HepG2 (cell line): ENCODE results near the gene SIGLEC8. TPM values are rescaled to one million over a fixed set of nuclear protein-coding genes. Genes with fewer than 3 reads are reported as not detected.

Experiments used
- ATAC-seq: fragments of 200-7000 bp; cut with Tn5 transposase; 3 replicates; pipeline ENCODE4 v1.9.1; 2020; ENCODE audit warnings: mild to moderate bottlenecking, moderate library complexity
- BruUV-seq: library from RNA; stranded (reverse); fragments of 400-500 nt; replicated peaks from 2 replicates; lab custom pipeline; 2021; lab: Mats Ljungman, UMichigan
- CTCF ChIA-PET: fragments of 300-600 bp; formaldehyde crosslinking; extraction: SDS; loops from one replicate; lab custom pipeline; 2021; ENCODE audit warnings: low total read pairs, inconsistent platforms, low intra/inter-chr PET ratio; lab: Yijun Ruan, JAX
- POLR2A ChIA-PET: fragments of 350-600 bp; sonication (Branson Sonifier 250); formaldehyde crosslinking; loops from one replicate; lab custom pipeline; 2020; ENCODE audit warnings: antibody characterized with exemption, inconsistent platforms; lab: Yijun Ruan, JAX
- DNase-seq: peaks from one replicate; pipeline ENCODE4 v3.0.0-alpha.2; 2015; ENCODE audit warnings: low spot score
- FAIRE-seq: peaks from 3 replicates; lab custom pipeline; 2011; peaks lifted over from hg19 to GRCh38; lab: Jason Lieb, UNC
- H2AFZ ChIP-seq: one replicate; pipeline ENCODE4 v1.6.1; 2011; ENCODE audit warnings: low read length, inconsistent platforms
- H3K27ac ChIP-seq: fragments of 300-600 bp; 3 replicates; pipeline ENCODE4 v1.8.0; 2011; ENCODE audit warnings: mixed run types, mild to moderate bottlenecking, mixed read lengths, low read length, inconsistent platforms; ENCODE audit not compliant: insufficient read depth; ENCODE audit errors: extremely low read length
- H3K27me3 ChIP-seq, 2 experiments: fragments of 200-600 bp in 1 of 2; 2 replicates in 1 of 2; 3 replicates in 1 of 2; pipeline versions ENCODE4 v1.6.0 to v1.8.0; 2011; ENCODE audit warnings: low read length in 2 of 2, mild to moderate bottlenecking in 2 of 2, moderate library complexity in 2 of 2, inconsistent platforms in 1 of 2; ENCODE audit not compliant: insufficient read depth in 2 of 2, control insufficient read depth in 1 of 2
- H3K36me3 ChIP-seq, 2 experiments: fragments of 200-600 bp in 1 of 2; replicated peaks in 1 of 2; 2 replicates in 1 of 2; 3 replicates in 1 of 2; pipeline versions ENCODE4 v1.5.1 to v1.8.0; 2011; ENCODE audit warnings: low read length in 2 of 2, inconsistent platforms in 1 of 2; ENCODE audit not compliant: insufficient read depth in 2 of 2, control insufficient read depth in 1 of 2
- H3K4me1 ChIP-seq: 2 replicates; pipeline ENCODE4 v1.5.1; 2012; ENCODE audit warnings: low read length, inconsistent platforms; ENCODE audit not compliant: insufficient read depth
- H3K4me2 ChIP-seq: 2 replicates; pipeline ENCODE4 v1.6.0; 2011; ENCODE audit warnings: low read depth, low read length, inconsistent platforms
- H3K4me3 ChIP-seq, 3 experiments: fragments of 200-600 bp in 1 of 3; sonication (generic), shearing (Covaris generic) in 1 of 3; replicated peaks in 1 of 3; 2 replicates each; pipeline ENCODE4 v1.5.1; 2011 to 2016; ENCODE audit warnings: low read length in 3 of 3, inconsistent platforms in 2 of 3, low read depth in 2 of 3, mild to moderate bottlenecking in 2 of 3, control low read depth in 1 of 3, mixed read lengths in 1 of 3; ENCODE audit not compliant: insufficient read depth in 1 of 3
- H3K79me2 ChIP-seq: one replicate; pipeline ENCODE4 v1.6.1; 2011; ENCODE audit warnings: low read length, inconsistent platforms; ENCODE audit not compliant: insufficient read depth
- H3K9ac ChIP-seq: 2 replicates; pipeline ENCODE4 v1.6.0; 2011; ENCODE audit warnings: mild to moderate bottlenecking, low read depth, low read length, inconsistent platforms; ENCODE audit not compliant: insufficient read depth
- H3K9me3 ChIP-seq: 2 replicates; pipeline ENCODE4 v1.5.1; 2012; ENCODE audit warnings: mild to moderate bottlenecking, low read length
- H4K20me1 ChIP-seq: 2 replicates; pipeline ENCODE4 v1.6.0; 2011; ENCODE audit warnings: inconsistent platforms, mild to moderate bottlenecking, low read length, moderate library complexity; ENCODE audit not compliant: insufficient read depth
- FOXO1 ChIP-seq: sonication (generic); formaldehyde crosslinking; IDR thresholded peaks from 2 replicates; pipeline ENCODE4 v1.4.0; 2020; ENCODE audit warnings: missing genetic modification reagents
- HNRNPL ChIP-seq: fragments of 200-400 bp; formaldehyde crosslinking; IDR thresholded peaks from 2 replicates; pipeline ENCODE4 v1.6.1; 2017; ENCODE audit warnings: mild to moderate bottlenecking, low read depth, low read length
- TBL1XR1 ChIP-seq: fragments of 150-350 bp; IDR thresholded peaks from 2 replicates; pipeline ENCODE4 v1.6.1; 2014; ENCODE audit warnings: borderline replicate concordance, low read length; ENCODE audit not compliant: partially characterized antibody
- TBP ChIP-seq: sonication (generic); formaldehyde crosslinking; IDR thresholded peaks from 2 replicates; pipeline ENCODE4 v1.5.0; 2020; ENCODE audit warnings: missing genetic modification reagents
- TOPORS ChIP-seq: sonication (generic); formaldehyde crosslinking; IDR thresholded peaks from 2 replicates; pipeline ENCODE4 v1.8.0; 2023; ENCODE audit warnings: mild to moderate bottlenecking, missing genetic modification reagents
- ZNF234 ChIP-seq: sonication (generic); formaldehyde crosslinking; conservative IDR thresholded peaks from 2 replicates; pipeline ENCODE4 v1.5.1; 2020; ENCODE audit warnings: mild to moderate bottlenecking, missing genetic modification reagents
- ZNF451 ChIP-seq: sonication (generic); formaldehyde crosslinking; IDR thresholded peaks from 2 replicates; pipeline ENCODE4 v1.5.0; 2020; ENCODE audit warnings: mild to moderate bottlenecking, missing genetic modification reagents
- ZNF607 ChIP-seq: sonication (generic); formaldehyde crosslinking; IDR thresholded peaks from 2 replicates; pipeline ENCODE4 v1.5.1; 2020; ENCODE audit warnings: missing genetic modification reagents, mild to moderate bottlenecking, borderline replicate concordance
- ZSCAN20 ChIP-seq: sonication (generic); formaldehyde crosslinking; IDR thresholded peaks from 2 replicates; pipeline ENCODE4 v1.4.0; 2020; ENCODE audit warnings: missing genetic modification reagents, mild to moderate bottlenecking, borderline replicate concordance
- WGBS: methylation state at CpG from one replicate; pipeline ENCODE4 v1.1.6; 2017; ENCODE audit warnings: low lambda C conversion rate; 5-methylcytosine and 5-hydroxymethylcytosine counted together
- in situ Hi-C: cut with HindIII; loops from 2 replicates; pipeline ENCODE4 v1.10.0; 2017; ENCODE audit warnings: low pct_unique_long_range_greater_than_20kb; ENCODE audit not compliant: extremely low pct_ligation_motif_present
- intact Hi-C: fragments of 100-400 bp; cut with micrococcal nuclease; formaldehyde crosslinking; loops from one replicate; pipeline ENCODE4 v1.10.0; 2022; ENCODE audit not compliant: unreplicated experiment
- polyA plus RNA-seq, 8 experiments: library from polyadenylated mRNA; depleted of rRNA in 3 of 8; stranded (reverse) in 7 of 8; unstranded in 1 of 8; fragments of >200 nt; fragmentation: Illumina TruSeq in 4 of 8; extraction: Trizol in 4 of 8; gene quantifications; 2 replicates each; pipeline versions ENCODE4 v1.2.1 to v1.2.3, GENCODE V29; 2011 to 2016; ENCODE audit warnings: low read depth in 4 of 8, missing spikeins in 1 of 8, mixed read lengths in 1 of 8; ENCODE audit not compliant: insufficient read depth in 1 of 8
- total RNA-seq, 5 experiments: library from RNA; depleted of rRNA; stranded (reverse); fragments of >200 nt; fragmentation: Illumina TruSeq; extraction: Trizol; gene quantifications; 2 replicates each; pipeline ENCODE4 v1.2.3, GENCODE V29; 2016; ENCODE audit warnings: low read depth in 1 of 5
- TF ChIP-seq, protein P1 (sequence below): sonication (generic); formaldehyde crosslinking; conservative IDR thresholded peaks from 2 replicates; pipeline ENCODE4 v1.4.0; 2020; ENCODE audit warnings: missing genetic modification reagents

SIGLEC8 gene
- total and polyA plus RNA-seq, 2 of the 13 experiments (the other 11 are each of a cell fraction or from before 2014, with no cell fraction given) = not detected

- no peak for TF ChIP-seq HNRNPL
- TF ChIP-seq TBP = no peak
- TF ChIP-seq, protein P1, sequence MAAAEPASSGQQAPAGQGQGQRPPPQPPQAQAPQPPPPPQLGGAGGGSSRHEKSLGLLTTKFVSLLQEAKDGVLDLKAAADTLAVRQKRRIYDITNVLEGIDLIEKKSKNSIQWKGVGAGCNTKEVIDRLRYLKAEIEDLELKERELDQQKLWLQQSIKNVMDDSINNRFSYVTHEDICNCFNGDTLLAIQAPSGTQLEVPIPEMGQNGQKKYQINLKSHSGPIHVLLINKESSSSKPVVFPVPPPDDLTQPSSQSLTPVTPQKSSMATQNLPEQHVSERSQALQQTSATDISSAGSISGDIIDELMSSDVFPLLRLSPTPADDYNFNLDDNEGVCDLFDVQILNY (CRISPR knock-in tag) = no peak
Measured at GRCh38 chr19:51489113-51489512, 30.9 kb upstream of the SIGLEC8 start (continued).

GRCh38 chr19:51488491-51488890 is 30.2 kb upstream of the SIGLEC8 start:
- no peaks in the 10 kb centered on the region for H3K4me1 ChIP-seq
- TF ChIP-seq ZNF451 (CRISPR knock-in tag) (no peak), ZNF234 (no peak), FOXO1 (CRISPR knock-in tag) (no peak), TOPORS (CRISPR knock-in tag) (no peak), ZSCAN20 (CRISPR knock-in tag) (no peak), ZNF607 (CRISPR knock-in tag) (no peak), TBL1XR1 (no peak)
- ChIA-PET CTCF (no interaction called here), POLR2A (no interaction called here)
- WGBS = 5% methylated on average over 3 of the region's 3 CpGs
- no TSS peak for BruUV-seq
- in situ Hi-C loops (no loop called here), intact Hi-C loops (no loop called here)
- no peaks in the 10 kb centered on the region for H3K9me3 ChIP-seq
- ATAC-seq (no peak), DNase-seq (no peak), FAIRE-seq (no peak)
- H3K27ac ChIP-seq = no peak overlapping the region
- H4K20me1 ChIP-seq = no peaks in the 10 kb centered on the region
- H2AFZ ChIP-seq = no peak overlapping the region
- H3K9ac ChIP-seq = no peak overlapping the region
- no peaks in the 10 kb centered on the region; a peak in 1 of 5 replicates for H3K27me3 ChIP-seq
- no peak overlapping the region for H3K4me2 ChIP-seq
- H3K79me2 ChIP-seq = no peaks in the 10 kb centered on the region
- no peak overlapping the region for H3K4me3 ChIP-seq
- H3K36me3 ChIP-seq = no peaks in the 10 kb centered on the region
